ENCODE measurements around the gene SAMD11.
"Not testable (repeated sequence)": the region's sequence is repeated elsewhere in the genome, so short reads cannot be mapped to it uniquely, and the experiment has no call there.

SAMD11 gene

GRCh38 chr1:975896-976683, 52.4 kb downstream of the SAMD11 start:
- H3K27ac ChIP-seq (ENCODE audit: low read length): peak overlapping the region; percentile 69
- peaks cover 12% of the 10 kb centered on the region for H3K4me1 ChIP-seq (ENCODE audit: control insufficient read depth, insufficient read depth, low read length)
- no peaks in the 10 kb centered on the region for H3K36me3 ChIP-seq (ENCODE audit: control insufficient read depth in 2 of 2, insufficient read depth in 2 of 2, low read length in 2 of 2)
- H3K4me3 ChIP-seq (ENCODE audit: low read length in 2 of 2): peak overlapping the region; percentile 31 to 77
- H3K9ac ChIP-seq (ENCODE audit: low read length in 2 of 2): peak overlapping the region in 1 of 2 donors; percentile 60
- H3K27me3 ChIP-seq (ENCODE audit: control insufficient read depth in 1 of 2, insufficient read depth in 2 of 2, low read length in 2 of 2): peaks cover 12 to 46% of the 10 kb centered on the region in 2 donors
- no peaks in the 10 kb centered on the region for H3K9me3 ChIP-seq (ENCODE audit: control insufficient read depth in 2 of 2, low read length in 2 of 2)

GRCh38 chr1:976791-977190, 53.1 kb downstream of the SAMD11 start:
- peaks cover 10 to 40% of the 10 kb centered on the region in 2 donors for H3K27me3 ChIP-seq (ENCODE audit: control insufficient read depth in 1 of 2, insufficient read depth in 2 of 2, low read length in 2 of 2)
- not testable (repeated sequence) for H3K9ac ChIP-seq (ENCODE audit: low read length in 2 of 2)

GRCh38 chr1:978069-978834, 54.5 kb downstream of the SAMD11 start:
- H3K4me3 ChIP-seq (ENCODE audit: low read length in 2 of 2): no peak overlapping the region
- H3K36me3 ChIP-seq (ENCODE audit: control insufficient read depth in 2 of 2, insufficient read depth in 2 of 2, low read length in 2 of 2): no peaks in the 10 kb centered on the region
- peaks cover 4 to 31% of the 10 kb centered on the region in 2 donors for H3K27me3 ChIP-seq (ENCODE audit: control insufficient read depth in 1 of 2, insufficient read depth in 2 of 2, low read length in 2 of 2)
- no peak overlapping the region for H3K9ac ChIP-seq (ENCODE audit: low read length in 2 of 2)
- no peak overlapping the region for H3K27ac ChIP-seq (ENCODE audit: low read length)
- no peaks in the 10 kb centered on the region for H3K9me3 ChIP-seq (ENCODE audit: control insufficient read depth in 2 of 2, low read length in 2 of 2)
- H3K4me1 ChIP-seq (ENCODE audit: control insufficient read depth, insufficient read depth, low read length): peaks cover 12% of the 10 kb centered on the region

More at GRCh38 chr1:976791-977190, 53.1 kb downstream of the SAMD11 start:
- H3K4me3 ChIP-seq (ENCODE audit: low read length in 2 of 2); H3K9me3 ChIP-seq (ENCODE audit: control insufficient read depth in 2 of 2, low read length in 2 of 2); H3K27ac ChIP-seq (ENCODE audit: low read length); H3K36me3 ChIP-seq (ENCODE audit: control insufficient read depth in 2 of 2, insufficient read depth in 2 of 2, low read length in 2 of 2): not testable (repeated sequence)
- H3K4me1 ChIP-seq (ENCODE audit: control insufficient read depth, insufficient read depth, low read length): peaks cover 12% of the 10 kb centered on the region

GRCh38 chr1:978835-979743, 55.4 kb downstream of the SAMD11 start:
- Histone ChIP-seq H3K36me3 (ENCODE audit: control insufficient read depth in 2 of 2, insufficient read depth in 2 of 2, low read length in 2 of 2) (no peaks in the 10 kb centered on the region), H3K27me3 (ENCODE audit: control insufficient read depth in 1 of 2, insufficient read depth in 2 of 2, low read length in 2 of 2) (peaks cover 2 to 28% of the 10 kb centered on the region in 2 donors), H3K9ac (ENCODE audit: low read length in 2 of 2) (no peak overlapping the region), H3K4me3 (ENCODE audit: low read length in 2 of 2) (no peak overlapping the region), H3K27ac (ENCODE audit: low read length) (no peak overlapping the region), H3K4me1 (ENCODE audit: control insufficient read depth, insufficient read depth, low read length) (peaks cover 12% of the 10 kb centered on the region), H3K9me3 (ENCODE audit: control insufficient read depth in 2 of 2, low read length in 2 of 2) (no peaks in the 10 kb centered on the region)

DNA sequence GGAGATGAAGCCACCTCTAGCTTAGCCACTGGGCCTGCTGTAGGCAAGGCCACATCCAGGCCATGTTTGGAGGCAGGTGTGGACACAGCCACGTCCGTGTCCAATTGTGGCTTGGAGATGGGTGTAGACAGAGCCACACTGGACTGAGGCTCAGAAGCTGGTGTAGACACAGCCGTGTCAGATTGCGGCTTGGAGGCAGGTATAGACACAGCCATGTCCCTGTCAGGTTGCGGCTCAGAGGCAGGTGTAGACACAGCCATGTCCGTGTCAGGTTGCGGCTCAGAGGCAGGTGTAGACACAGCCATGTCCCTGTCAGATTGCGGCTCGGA, 56.0 kb downstream of the SAMD11 start:
- Histone ChIP-seq H3K36me3 (ENCODE audit: control insufficient read depth in 2 of 2, insufficient read depth in 2 of 2, low read length in 2 of 2) (no peaks in the 10 kb centered on the region), H3K27ac (ENCODE audit: low read length) (no peak overlapping the region), H3K4me1 (ENCODE audit: control insufficient read depth, insufficient read depth, low read length) (peaks cover 12% of the 10 kb centered on the region), H3K27me3 (ENCODE audit: control insufficient read depth in 1 of 2, insufficient read depth in 2 of 2, low read length in 2 of 2) (peaks cover 2 to 22% of the 10 kb centered on the region in 2 donors), H3K9ac (ENCODE audit: low read length in 2 of 2) (no peak overlapping the region), H3K4me3 (ENCODE audit: low read length in 2 of 2) (no peak overlapping the region), H3K9me3 (ENCODE audit: control insufficient read depth in 2 of 2, low read length in 2 of 2) (no peaks in the 10 kb centered on the region)

DNA sequence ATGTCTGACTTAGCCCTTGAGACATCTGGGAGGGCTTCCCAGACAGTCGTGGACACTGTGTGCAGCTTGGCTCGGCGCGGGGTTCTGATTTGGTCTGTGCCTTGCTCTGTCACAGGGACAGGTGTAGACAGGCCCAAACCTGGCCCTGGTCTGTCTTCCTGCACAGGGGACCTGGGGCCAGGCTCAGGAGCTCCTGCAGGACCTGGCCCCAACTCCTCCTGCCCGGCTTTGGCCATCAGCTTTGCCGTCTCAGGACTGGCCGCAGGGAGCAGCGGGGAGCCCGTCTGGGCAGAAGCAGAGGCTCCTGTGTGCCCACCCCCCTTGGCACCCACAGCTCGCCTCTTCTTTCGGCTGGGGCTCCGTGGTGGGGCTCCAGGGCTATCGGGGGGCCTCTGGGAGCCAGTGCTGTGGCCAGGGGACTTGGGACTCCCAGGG, 56.4 kb downstream of the SAMD11 start:
- H3K27me3 ChIP-seq (ENCODE audit: control insufficient read depth in 1 of 2, insufficient read depth in 2 of 2, low read length in 2 of 2): peaks cover 2 to 21% of the 10 kb centered on the region in 2 donors
- no peak overlapping the region for H3K4me3 ChIP-seq (ENCODE audit: low read length in 2 of 2)
- no peak overlapping the region for H3K27ac ChIP-seq (ENCODE audit: low read length)

DNA sequence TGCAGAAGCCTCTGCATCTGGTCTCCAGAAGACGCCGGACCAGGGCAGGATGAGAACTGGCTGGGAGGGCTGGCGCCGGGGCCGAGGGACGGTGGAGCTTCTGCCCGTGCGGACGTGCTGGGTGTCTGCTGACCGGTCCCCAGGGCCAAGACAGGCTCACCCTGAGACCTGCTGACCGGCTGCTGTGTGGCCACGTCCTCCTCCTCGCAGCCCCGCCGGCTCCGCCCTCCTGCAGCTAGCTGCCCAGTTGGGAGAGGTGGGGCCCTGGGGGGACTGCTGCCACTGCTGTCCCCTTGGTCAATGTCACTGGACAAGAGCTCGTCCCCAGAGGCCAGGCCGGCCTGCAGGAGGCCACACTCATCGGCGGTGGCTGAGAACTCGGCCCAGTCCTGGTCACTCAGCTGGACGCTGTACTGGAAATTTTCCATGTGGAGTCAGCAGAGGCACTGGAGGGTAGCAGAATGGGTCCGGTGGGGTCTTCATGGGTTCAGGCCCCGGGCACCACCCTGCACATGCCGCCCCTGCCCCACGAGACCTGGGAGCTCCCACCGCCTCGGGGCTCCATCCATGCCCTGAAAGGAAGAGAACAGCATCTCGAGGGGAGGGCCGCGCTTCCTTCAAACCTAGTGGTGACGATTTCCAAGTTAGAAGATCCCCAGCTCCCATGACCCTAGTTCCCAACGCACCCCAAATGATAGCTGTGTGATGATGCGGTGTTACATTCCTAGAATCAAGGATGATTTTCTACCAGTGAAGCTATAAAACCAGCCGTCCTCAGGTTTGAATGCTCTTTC, 57.1 kb downstream of the SAMD11 start:
- no peaks in the 10 kb centered on the region for H3K9me3 ChIP-seq (ENCODE audit: control insufficient read depth in 2 of 2, low read length in 2 of 2)
- peaks cover 6% of the 10 kb centered on the region for H3K4me1 ChIP-seq (ENCODE audit: control insufficient read depth, insufficient read depth, low read length)
- peaks cover 2 to 16% of the 10 kb centered on the region in 2 donors for H3K27me3 ChIP-seq (ENCODE audit: control insufficient read depth in 1 of 2, insufficient read depth in 2 of 2, low read length in 2 of 2)
- H3K9ac ChIP-seq (ENCODE audit: low read length in 2 of 2): no peak overlapping the region
- no peak overlapping the region for H3K27ac ChIP-seq (ENCODE audit: low read length)
- H3K36me3 ChIP-seq (ENCODE audit: control insufficient read depth in 2 of 2, insufficient read depth in 2 of 2, low read length in 2 of 2): no peaks in the 10 kb centered on the region
- no peak overlapping the region for H3K4me3 ChIP-seq (ENCODE audit: low read length in 2 of 2)

More for the DNA sequence above, 56.4 kb downstream of the SAMD11 start:
- Histone ChIP-seq H3K36me3 (ENCODE audit: control insufficient read depth in 2 of 2, insufficient read depth in 2 of 2, low read length in 2 of 2) (no peaks in the 10 kb centered on the region), H3K4me1 (ENCODE audit: control insufficient read depth, insufficient read depth, low read length) (peaks cover 12% of the 10 kb centered on the region), H3K9ac (ENCODE audit: low read length in 2 of 2) (no peak overlapping the region), H3K9me3 (ENCODE audit: control insufficient read depth in 2 of 2, low read length in 2 of 2) (no peaks in the 10 kb centered on the region)

- peaks cover 2 to 11% of the 10 kb centered on the region in 2 donors for H3K27me3 ChIP-seq (ENCODE audit: control insufficient read depth in 1 of 2, insufficient read depth in 2 of 2, low read length in 2 of 2)
- H3K36me3 ChIP-seq (ENCODE audit: control insufficient read depth in 2 of 2, insufficient read depth in 2 of 2, low read length in 2 of 2): no peaks in the 10 kb centered on the region
- H3K4me3 ChIP-seq (ENCODE audit: low read length in 2 of 2): no peak overlapping the region
- H3K9ac ChIP-seq (ENCODE audit: low read length in 2 of 2): no peak overlapping the region
- no peaks in the 10 kb centered on the region for H3K4me1 ChIP-seq (ENCODE audit: control insufficient read depth, insufficient read depth, low read length)
- no peak overlapping the region for H3K27ac ChIP-seq (ENCODE audit: low read length)
- no peaks in the 10 kb centered on the region for H3K9me3 ChIP-seq (ENCODE audit: control insufficient read depth in 2 of 2, low read length in 2 of 2)
These were observed 57.8 kb downstream of the SAMD11 start for GRCh38 chr1:981491-981954.

DNA sequence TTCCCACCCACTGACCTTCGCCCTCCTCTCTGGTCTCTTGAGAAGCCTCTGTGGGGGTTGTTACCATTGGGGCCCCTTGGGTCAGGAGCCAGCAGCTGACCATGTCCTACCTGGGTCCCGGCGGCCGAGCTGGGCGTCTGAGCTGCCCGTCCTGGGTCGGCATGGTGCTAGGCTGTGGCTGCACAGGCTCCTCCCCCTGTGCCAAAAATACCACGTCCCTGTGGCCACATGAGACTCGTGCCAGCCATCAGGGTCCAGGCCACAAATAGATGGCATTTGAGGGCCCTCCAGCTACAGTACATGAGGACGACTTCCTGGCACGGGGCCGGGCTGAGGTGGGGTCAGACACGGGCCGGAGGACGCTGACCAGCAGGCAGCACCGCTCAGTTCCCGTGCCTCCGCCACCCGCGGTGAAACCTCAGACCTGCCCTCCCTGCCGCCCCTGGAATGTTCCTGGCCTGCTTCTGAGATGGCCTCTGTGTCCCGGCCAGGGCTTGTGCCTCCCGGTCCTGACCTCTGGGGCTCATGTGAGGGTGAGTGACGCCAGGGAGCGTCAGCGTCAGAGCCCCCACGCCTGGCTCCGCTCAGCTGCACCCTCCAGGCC, 58.3 kb downstream of the SAMD11 start, which contains the start of gene PERM1:
TSS of gene PERM1 (minus strand) at position 139 of the 604 bp plus-strand sequence. CDS start 1,064 bp downstream, outside the sequence.
- H3K36me3 ChIP-seq (ENCODE audit: control insufficient read depth in 2 of 2, insufficient read depth in 2 of 2, low read length in 2 of 2): no peaks in the 10 kb centered on the region
- H3K9me3 ChIP-seq (ENCODE audit: control insufficient read depth in 2 of 2, low read length in 2 of 2): no peaks in the 10 kb centered on the region
- no peaks in the 10 kb centered on the region for H3K4me1 ChIP-seq (ENCODE audit: control insufficient read depth, insufficient read depth, low read length)
- H3K9ac ChIP-seq (ENCODE audit: low read length in 2 of 2): no peak within 1 kb of the TSS
- H3K27me3 ChIP-seq (ENCODE audit: control insufficient read depth in 1 of 2, insufficient read depth in 2 of 2, low read length in 2 of 2): peaks cover 2 to 11% of the 10 kb centered on the region in 2 donors
- H3K27ac ChIP-seq (ENCODE audit: low read length): no peak within 1 kb of the TSS
- H3K4me3 ChIP-seq (ENCODE audit: low read length in 2 of 2): no peak within 1 kb of the TSS

All from stomach smooth muscle (tissue), 2 donors.